ENCODE data around the gene E2F4. TPM values are rescaled to one million over a fixed set of nuclear protein-coding genes. Genes with fewer than 3 reads are reported as not detected.
A peak's percentile ranks its signal among the peaks of the same experiment; 100 is the strongest.

E2F4 gene
- total and polyA plus RNA-seq, 2 experiments from 2014 or later = 66.2 to 85.2 TPM

DNA sequence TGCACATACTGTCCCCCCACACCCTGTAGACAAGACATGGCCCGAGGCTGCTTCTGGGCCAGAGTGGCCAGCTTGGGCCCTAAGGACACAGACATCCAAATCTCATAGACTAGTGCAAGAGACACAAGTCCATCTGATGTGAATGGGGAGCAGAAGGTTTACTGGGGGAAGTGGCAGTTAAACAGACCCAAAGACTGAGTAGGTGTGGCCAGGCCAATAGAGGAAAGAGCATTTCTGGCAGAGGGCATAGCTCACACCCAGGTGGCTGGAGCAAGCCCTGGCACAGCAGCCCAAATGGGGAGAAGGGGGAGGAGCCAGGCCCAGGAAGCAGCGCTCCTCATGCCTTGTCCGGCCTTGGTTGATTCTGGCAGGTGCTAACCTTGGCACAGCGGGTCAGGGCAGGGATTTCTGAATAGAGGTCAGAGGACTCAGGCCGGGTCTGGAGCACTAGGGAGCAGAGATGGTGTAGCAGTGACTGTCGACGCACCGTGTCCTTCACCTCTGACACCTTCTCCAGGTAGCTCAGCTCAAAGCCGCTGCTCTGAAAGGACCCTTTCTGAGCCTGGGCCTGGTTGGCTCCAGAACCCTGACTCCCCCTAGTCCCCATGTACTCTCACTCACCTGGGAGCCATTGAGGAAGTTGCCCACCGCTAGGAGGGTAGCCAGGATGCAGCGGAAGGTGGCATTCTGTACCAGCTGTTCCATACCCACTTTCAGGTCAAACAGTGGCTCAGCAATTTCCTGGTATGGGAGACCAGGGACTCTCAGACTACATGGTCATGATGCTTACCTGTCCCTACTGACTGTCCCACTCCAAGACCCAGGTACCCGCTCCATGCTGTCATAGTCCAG, 39.1 kb downstream of the E2F4 start:
- no peaks in the 10 kb centered on the region for H3K9me3 ChIP-seq (ENCODE audit: low read depth)
- no peak for DNase-seq (ENCODE audit: low read depth in 1 of 2, low spot score in 1 of 2)
- no peaks in the 10 kb centered on the region for H3K27me3 ChIP-seq
- H3K36me3 ChIP-seq = peaks cover 16% of the 10 kb centered on the region
- TF ChIP-seq, protein P1, sequence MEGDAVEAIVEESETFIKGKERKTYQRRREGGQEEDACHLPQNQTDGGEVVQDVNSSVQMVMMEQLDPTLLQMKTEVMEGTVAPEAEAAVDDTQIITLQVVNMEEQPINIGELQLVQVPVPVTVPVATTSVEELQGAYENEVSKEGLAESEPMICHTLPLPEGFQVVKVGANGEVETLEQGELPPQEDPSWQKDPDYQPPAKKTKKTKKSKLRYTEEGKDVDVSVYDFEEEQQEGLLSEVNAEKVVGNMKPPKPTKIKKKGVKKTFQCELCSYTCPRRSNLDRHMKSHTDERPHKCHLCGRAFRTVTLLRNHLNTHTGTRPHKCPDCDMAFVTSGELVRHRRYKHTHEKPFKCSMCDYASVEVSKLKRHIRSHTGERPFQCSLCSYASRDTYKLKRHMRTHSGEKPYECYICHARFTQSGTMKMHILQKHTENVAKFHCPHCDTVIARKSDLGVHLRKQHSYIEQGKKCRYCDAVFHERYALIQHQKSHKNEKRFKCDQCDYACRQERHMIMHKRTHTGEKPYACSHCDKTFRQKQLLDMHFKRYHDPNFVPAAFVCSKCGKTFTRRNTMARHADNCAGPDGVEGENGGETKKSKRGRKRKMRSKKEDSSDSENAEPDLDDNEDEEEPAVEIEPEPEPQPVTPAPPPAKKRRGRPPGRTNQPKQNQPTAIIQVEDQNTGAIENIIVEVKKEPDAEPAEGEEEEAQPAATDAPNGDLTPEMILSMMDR (IDR thresholded peaks at IDR 0.05; ENCODE audit: low read depth, low read length) = no peak
- no peak overlapping the region for H3K27ac ChIP-seq
- no peaks in the 10 kb centered on the region for H3K4me1 ChIP-seq (ENCODE audit: low read depth)
- H3K4me3 ChIP-seq = no peak overlapping the region

DNA sequence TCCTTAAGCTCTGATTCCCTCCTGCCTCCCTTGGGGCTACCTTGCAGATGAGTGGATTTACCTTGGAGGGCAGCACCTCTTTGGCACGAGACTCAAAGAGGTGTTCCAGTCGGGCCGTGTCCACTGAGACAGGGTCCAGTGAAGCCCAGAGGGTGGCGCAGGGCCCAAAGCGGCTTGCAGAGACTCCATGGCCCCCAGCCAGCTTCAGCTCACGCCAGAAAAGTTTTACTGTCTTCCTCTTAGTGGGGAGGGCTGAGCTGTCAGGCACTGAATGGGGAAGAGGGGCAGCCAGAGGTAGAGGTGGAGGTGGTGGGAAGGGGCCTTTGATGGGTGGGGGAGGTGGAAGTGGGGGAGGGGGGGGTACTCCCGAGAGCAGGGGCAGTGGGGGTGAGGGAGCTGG, 41.6 kb downstream of the E2F4 start:
- DNase-seq (ENCODE audit: low read depth in 1 of 2, low spot score in 1 of 2) = no peak
- no peak overlapping the region for H3K4me3 ChIP-seq
- no peaks in the 10 kb centered on the region for H3K27me3 ChIP-seq
- TF ChIP-seq, protein P1 (IDR thresholded peaks at IDR 0.05; ENCODE audit: low read depth, low read length) = no peak
- no peaks in the 10 kb centered on the region for H3K9me3 ChIP-seq (ENCODE audit: low read depth)
- H3K36me3 ChIP-seq = peaks cover 20% of the 10 kb centered on the region
- H3K4me1 ChIP-seq (ENCODE audit: low read depth) = no peaks in the 10 kb centered on the region
- H3K27ac ChIP-seq = no peak overlapping the region

DNA sequence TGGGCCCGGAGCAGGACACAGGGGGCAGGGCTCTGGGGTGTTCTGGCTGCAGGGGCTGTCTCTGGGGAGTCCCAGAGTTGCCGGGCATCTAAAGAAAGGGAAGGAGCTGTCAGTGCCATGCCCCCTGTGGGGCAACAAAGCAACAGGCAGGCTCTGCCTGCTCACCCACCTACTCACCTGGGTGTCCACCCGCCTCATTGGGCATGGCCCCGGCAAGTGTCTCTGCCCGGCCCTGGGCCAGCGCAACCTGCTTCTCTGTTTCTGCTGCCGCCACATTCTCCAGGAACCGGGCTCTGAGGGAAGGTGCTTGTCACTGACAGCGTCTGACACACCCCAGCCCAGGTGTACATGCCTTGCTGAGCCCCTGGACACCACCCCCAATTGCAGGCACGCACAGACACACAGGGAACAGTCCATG, 42.2 kb downstream of the E2F4 start:
- Histone ChIP-seq H3K9me3 (ENCODE audit: low read depth) (no peaks in the 10 kb centered on the region), H3K4me1 (ENCODE audit: low read depth) (no peaks in the 10 kb centered on the region), H3K36me3 (peaks cover 20% of the 10 kb centered on the region), H3K4me3 (no peak overlapping the region), H3K27me3 (no peaks in the 10 kb centered on the region), H3K27ac (no peak overlapping the region)
- TF ChIP-seq, protein P1 (IDR thresholded peaks at IDR 0.05; ENCODE audit: low read depth, low read length) = no peak
- no peak for DNase-seq (ENCODE audit: low read depth in 1 of 2, low spot score in 1 of 2)

DNA sequence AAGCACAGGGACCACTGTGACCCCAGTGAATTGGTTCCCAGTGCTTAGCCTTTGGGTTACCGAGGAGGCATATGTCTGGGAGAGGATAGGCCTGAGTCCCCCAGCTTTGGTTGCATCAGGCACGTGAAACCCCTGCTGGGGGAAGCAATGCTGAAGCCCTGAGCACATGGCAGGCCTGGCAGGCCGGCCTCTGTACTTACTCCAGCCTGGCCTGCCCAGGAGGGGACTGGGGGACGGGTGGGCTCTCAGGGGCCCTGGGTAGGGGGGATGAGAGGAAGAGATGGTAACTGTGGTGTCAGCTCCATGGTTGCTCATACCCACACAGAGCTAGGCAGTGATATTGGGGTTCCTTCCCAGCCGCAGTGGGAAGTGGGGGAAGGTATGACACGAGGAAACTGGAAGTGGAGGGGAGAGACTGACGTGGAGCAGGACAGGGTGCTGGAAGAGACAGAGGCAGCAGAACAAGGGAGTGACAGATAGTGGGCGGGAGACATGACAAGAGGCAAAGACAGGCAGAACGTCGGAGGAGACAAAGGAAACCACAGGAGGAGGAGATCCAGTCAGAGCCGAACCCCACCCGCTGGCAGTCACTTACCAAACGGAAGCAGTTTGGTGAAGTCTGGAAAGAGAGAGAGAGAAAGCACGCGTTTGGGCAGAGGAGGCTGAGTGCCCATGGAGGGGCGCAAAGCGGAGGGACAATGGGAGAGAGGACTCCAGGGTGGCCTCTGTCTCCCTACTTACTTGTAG, 44.0 kb downstream of the E2F4 start:
- Histone ChIP-seq H3K27ac (no peak overlapping the region), H3K4me3 (no peak overlapping the region)
- DNase-seq (ENCODE audit: low read depth in 1 of 2, low spot score in 1 of 2) = no peak

DNA sequence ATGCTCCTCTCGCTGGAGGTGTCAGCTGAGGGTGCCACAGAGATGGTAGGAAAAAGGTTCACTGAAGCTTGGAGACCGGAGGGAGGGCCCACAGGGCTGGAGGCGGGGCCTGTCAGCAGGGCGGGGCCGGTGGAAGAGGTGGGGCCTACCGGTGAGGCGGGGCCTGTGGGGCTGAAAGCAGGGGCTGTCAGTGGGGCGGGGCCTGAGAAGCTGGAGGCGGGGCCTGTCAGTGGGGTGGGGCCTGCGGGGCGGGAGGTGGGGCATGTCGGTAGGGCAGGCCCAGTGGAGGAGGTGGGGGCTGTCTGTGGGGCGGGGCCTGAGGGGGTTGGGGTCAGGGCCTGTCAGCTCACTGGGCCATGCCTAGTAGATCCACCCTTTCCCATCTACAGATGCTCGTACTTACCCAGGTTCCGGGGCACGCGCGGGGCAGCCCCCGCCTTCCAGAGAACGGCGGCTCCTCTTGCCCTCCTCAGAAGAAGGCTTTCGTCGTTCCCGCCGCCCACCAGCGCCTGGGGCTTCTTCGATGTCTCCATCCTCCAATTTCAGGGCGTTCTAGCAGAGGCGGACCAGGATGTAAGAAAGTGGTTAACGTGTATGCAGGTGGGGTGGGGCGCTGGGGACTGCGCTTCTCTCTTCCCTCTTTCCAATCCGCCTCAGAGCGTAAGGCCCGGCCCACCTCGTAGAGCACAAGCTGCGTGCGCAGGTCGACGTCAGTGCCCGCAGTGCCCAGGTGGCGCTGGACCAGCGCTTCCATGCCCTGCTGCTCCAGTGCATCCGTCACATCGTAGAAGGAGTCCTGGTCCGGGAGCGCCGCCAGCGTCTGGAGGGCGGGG, 44.8 kb downstream of the E2F4 start:
- Histone ChIP-seq H3K9me3 (ENCODE audit: low read depth) (no peaks in the 10 kb centered on the region), H3K4me3 (no peak overlapping the region), H3K36me3 (peaks cover 5% of the 10 kb centered on the region), H3K27ac (no peak overlapping the region), H3K27me3 (no peaks in the 10 kb centered on the region), H3K4me1 (ENCODE audit: low read depth) (no peaks in the 10 kb centered on the region)
- TF ChIP-seq, protein P1 (IDR thresholded peaks at IDR 0.05; ENCODE audit: low read depth, low read length) = no peak
- peak; percentile 32 to 41 for DNase-seq (ENCODE audit: low read depth in 1 of 2, low spot score in 1 of 2)

More for the DNA sequence above, 44.0 kb downstream of the E2F4 start:
- Histone ChIP-seq H3K9me3 (ENCODE audit: low read depth) (no peaks in the 10 kb centered on the region), H3K4me1 (ENCODE audit: low read depth) (no peaks in the 10 kb centered on the region), H3K27me3 (no peaks in the 10 kb centered on the region), H3K36me3 (peaks cover 12% of the 10 kb centered on the region)
- TF ChIP-seq, protein P1 (IDR thresholded peaks at IDR 0.05; ENCODE audit: low read depth, low read length) = no peak

Data from cardiac muscle cell (in vitro differentiated cells and primary cell).